AG09319 (cell line): Measurements from ENCODE around the gene GRIK3.

Experiments used
- DNase-seq: peaks from one replicate; pipeline ENCODE4 v3.0.0-alpha.2; 2010; ENCODE audit warnings: low read depth; ENCODE audit errors: extremely low read depth
- CTCF ChIP-seq: IDR thresholded peaks from 2 replicates; pipeline ENCODE4 v1.5.1; 2011; ENCODE audit warnings: low read depth, mild to moderate bottlenecking, inconsistent platforms, low read length, moderate library complexity

GRIK3 gene

DNA sequence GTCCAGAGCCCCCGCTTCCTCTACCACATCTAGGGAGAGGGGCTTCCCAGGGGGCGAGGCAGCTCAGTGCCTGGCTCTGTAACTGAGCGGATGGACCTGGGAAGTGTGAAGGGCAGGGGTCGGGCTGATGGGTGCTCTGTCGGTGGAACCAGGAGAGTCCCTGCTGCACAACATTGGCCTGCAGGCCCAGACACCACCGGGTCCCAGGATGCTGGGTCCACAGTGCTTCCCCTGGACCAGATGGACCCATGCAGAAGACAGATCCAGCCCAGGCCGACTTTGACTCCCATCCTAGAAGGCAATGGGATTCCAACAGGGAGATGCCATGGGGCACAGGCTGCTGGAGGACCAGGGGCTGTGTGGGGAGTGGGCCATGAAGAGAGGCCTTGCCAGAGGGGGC is 212.9 kb downstream of the GRIK3 start:
- DNase-seq: no peak
- TF ChIP-seq CTCF: no peak

DNA sequence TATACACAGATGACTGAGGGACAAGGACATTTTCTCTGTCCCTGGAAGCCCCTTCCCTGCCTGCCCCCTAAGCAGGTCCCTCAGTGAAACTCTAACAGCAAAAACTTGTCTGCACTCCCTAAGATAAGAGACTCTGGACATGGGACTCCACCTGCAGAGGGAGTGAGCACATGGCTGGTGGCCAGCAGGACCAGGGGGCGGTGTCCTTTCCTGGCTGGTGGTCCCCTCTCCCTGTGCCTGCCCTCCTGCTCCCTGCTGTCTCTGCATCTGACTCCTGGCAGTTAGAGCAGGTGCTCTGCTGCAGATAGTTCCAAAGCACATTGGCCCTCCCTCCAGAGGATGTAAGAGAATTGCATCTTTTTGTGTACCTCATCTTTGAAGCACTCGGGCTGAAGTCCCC is 215.5 kb downstream of the GRIK3 start:
- TF ChIP-seq CTCF: no peak
- DNase-seq: no peak

DNA sequence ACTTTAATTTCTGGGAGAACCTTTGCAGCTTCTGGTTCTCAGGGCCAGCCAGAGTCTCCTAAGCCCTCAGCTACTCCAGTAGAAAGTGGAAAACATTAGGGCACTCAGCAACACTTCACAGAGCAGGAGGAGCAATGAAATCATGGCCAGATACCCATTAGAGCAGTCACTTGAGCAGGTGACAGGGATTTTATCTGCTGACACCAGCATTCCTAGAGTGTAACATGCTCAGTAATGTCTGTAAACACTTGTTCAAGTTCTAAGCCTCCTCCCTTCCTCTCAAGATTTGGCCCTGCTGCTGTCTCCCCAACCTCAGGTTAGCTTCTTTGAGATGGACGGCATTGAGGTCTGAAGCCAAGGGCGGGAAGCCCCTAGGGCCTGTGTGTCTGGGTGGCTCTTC is 218.0 kb downstream of the GRIK3 start:
- no peak for DNase-seq
- no peak for TF ChIP-seq CTCF

DNA sequence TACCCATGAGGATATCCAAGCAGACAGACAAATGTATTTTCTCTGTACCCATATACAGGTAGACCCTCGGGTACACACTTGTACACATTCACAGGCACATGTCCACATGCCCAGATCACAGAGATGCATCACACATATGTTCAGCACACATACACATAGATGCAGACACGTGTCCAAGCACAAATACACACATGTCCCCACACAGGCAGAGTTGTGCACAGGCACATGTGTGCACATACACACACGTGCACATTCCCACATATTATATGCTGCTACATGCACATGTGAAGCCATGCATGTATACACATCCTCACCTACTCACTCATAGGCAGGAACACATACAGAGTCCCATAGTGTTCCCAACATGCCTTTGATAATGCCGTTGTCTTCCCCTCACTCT is 219.5 kb downstream of the GRIK3 start:
- TF ChIP-seq CTCF: no peak
- no peak for DNase-seq

DNA sequence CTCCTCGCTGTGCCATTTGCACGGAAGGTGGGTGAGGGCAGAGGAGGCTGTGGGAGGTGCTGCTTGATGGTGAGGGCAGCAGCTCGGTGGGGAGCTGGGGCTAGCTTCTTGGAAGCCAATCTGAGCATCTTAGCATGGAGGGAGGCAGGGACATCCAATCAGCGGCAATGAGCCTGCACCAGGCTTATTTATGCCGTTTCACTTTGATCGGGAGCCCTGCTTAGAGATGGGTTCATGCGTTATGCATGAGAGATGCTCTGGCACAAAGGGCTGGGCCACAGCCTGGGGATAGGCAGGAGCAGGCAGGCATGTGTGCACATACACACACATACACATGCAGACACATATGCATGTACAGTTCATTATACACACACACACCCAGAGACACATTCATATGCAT is 220.2 kb downstream of the GRIK3 start:
- DNase-seq: no peak
- TF ChIP-seq CTCF: no peak

GRCh38 chr1:36807262-36807661 is 227.1 kb downstream of the GRIK3 start:
- no peak for DNase-seq
- TF ChIP-seq CTCF: no peak

DNA sequence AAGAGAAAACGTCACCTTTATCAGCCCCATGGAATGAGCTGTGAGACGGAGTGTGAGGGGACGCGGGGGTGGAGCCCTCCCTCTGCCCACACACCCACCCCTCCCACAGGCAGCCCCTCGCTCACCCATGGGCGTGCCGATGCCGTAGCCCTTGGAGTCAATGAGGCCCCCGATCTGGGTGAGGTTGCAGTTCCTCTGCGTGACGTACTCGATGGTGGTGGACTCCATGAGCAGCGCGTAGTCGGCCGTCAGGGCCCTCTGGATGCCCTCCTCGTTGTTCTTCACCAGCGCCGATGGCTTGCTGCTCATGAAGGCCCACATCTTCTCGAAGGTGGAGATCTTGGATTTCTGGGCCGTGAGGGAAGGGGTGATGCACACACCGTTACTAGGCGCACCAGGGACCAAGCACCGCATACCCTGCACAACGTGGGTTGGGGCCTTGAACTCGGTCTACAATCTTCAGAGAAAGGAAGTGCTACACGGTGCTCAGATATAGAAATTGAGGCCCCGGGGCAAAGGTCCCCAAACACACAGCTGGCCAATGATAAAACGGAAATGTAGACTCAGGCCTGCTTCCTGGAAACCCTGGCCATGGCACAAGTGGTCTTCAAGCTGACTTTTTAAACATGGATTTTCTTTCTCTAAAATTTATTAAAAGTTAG is 228.2 kb downstream of the GRIK3 start:
- no peak for TF ChIP-seq CTCF
- DNase-seq: no peak
